ENCODE measurements around the gene MAS1. TPM values are rescaled to one million over a fixed set of nuclear protein-coding genes. Genes with fewer than 3 reads are reported as not detected.

Gene MAS1
- total RNA-seq: not detected in 2 replicates

DNA sequence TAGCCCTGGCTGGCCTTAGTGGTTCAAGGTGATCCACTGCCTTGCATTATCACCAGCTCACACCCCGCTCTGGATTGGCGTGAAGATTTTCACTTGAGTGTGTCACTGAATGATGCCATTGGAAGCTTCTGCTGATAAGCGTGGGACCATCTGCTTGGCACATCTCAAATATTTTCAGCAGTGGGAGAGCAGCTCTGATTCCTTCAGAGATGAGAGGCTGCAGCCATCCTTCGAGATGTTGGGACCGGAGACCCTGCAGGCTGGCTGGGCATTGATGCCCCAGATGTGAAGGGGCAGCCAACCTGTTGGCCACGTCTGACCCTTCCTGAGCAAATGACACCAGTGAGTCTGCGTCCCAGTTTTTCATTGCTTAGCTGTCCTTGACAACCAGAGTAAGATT is at the start of gene MAS1:
Gene MAS1, plus strand, starts transcription at position 197 of the 400 bp plus-strand sequence. CDS start 15,968 bp downstream, outside the sequence.

Other genes with a start within 250 kb of the MAS1 start
- gene SOD2, start 197.7 kb upstream of the MAS1 start, total RNA-seq: 642 and 1,435 TPM in 2 replicates
- 104 and 147 TPM in 2 replicates for gene WTAP, start 163.5 kb upstream of the MAS1 start, total RNA-seq
- gene ACAT2, start 128.9 kb upstream of the MAS1 start, total RNA-seq: 50.0 and 66.7 TPM in 2 replicates
- gene TCP1, start 101.4 kb upstream of the MAS1 start, total RNA-seq: 166 and 178 TPM in 2 replicates
- 47.8 and 50.6 TPM in 2 replicates for gene MRPL18, start 100.5 kb upstream of the MAS1 start, total RNA-seq
- 0.81 and 1.2 TPM in 2 replicates for gene PNLDC1, start 90.7 kb upstream of the MAS1 start, total RNA-seq
- gene IGF2R, start 78.1 kb downstream of the MAS1 start, total RNA-seq: 95.2 and 115 TPM in 2 replicates
- gene SLC22A1, start 230.8 kb downstream of the MAS1 start, total RNA-seq: 0.12 and 0.49 TPM in 2 replicates

Data from hair follicle dermal papilla cell (primary cell).